OCI-LY3 (cell line): ENCODE results near the gene UNC93B1.

ENCODE experiments used
- H2AFZ ChIP-seq: fragments of 200-600, 300-600 bp; shearing (Covaris generic); 2 replicates; pipeline ENCODE4 v1.6.0; 2014; ENCODE audit warnings: antibody characterized with exemption, low read depth, low read length
- H3K27ac ChIP-seq: fragments of 200-600, 300-600 bp; sonication (generic); 2 replicates; pipeline ENCODE4 v1.5.1; 2014; ENCODE audit warnings: mild to moderate bottlenecking, low read length, moderate library complexity, mixed read lengths
- H3K27me3 ChIP-seq: fragments of 200-600, 300-600 bp; sonication (generic); 2 replicates; pipeline ENCODE4 v1.6.1; 2014; ENCODE audit warnings: low read depth, low read length, mixed read lengths
- H3K36me3 ChIP-seq: fragments of 200-600, 300-600 bp; sonication (generic); replicated peaks from 2 replicates; pipeline ENCODE3; 2014; ENCODE audit warnings: low read depth, low read length, mixed read lengths
- H3K4me1 ChIP-seq: fragments of 300-600, 200-600 bp; sonication (generic); 2 replicates; pipeline ENCODE4 v1.6.1; 2014; ENCODE audit warnings: low read length, mixed read lengths
- H3K4me2 ChIP-seq: fragments of 200-600, 300-600 bp; sonication (generic); 2 replicates; pipeline ENCODE4 v1.6.1; 2014; ENCODE audit warnings: low read length, mixed read lengths
- H3K4me3 ChIP-seq: fragments of 300-600, 200-600 bp; sonication (generic); 2 replicates; pipeline ENCODE4 v1.5.1; 2014; ENCODE audit warnings: antibody characterized with exemption, mild to moderate bottlenecking, low read length, moderate library complexity
- H3K79me2 ChIP-seq: fragments of 300-600, 200-600 bp; shearing (Covaris generic); 2 replicates; pipeline ENCODE4 v1.6.1; 2014; ENCODE audit warnings: mild to moderate bottlenecking, low read length, mixed read lengths
- H3K9ac ChIP-seq: fragments of 300-600, 200-600 bp; shearing (Covaris generic); 2 replicates; pipeline ENCODE4 v1.6.0; 2014; ENCODE audit warnings: mild to moderate bottlenecking, low read length, moderate library complexity
- H3K9me3 ChIP-seq: fragments of 200-600, 300-600 bp; shearing (Covaris generic); 2 replicates; pipeline ENCODE4 v1.6.1; 2014; ENCODE audit warnings: low read length, mixed read lengths; ENCODE audit not compliant: insufficient read depth
- H4K20me1 ChIP-seq: fragments of 200-600, 300-600 bp; sonication (generic); 2 replicates; pipeline ENCODE4 v1.6.1; 2016; ENCODE audit warnings: low read length, mixed read lengths; ENCODE audit not compliant: insufficient read depth
- CTCF ChIP-seq: fragments of 200-600, 300-600 bp; sonication (generic); IDR thresholded peaks from 2 replicates; pipeline ENCODE4 v1.5.1; 2014; ENCODE audit warnings: antibody characterized with exemption, low read length, low read depth
- EZH2phosphoT487 ChIP-seq: fragments of 200-600 bp; shearing (Covaris generic); IDR thresholded peaks from 2 replicates; pipeline ENCODE4 v1.6.1; 2018; ENCODE audit warnings: antibody characterized with exemption, mixed run types, low read depth

Gene UNC93B1

GRCh38 chr11:68006606-68007166 is 2.8 kb upstream of the UNC93B1 start:
- TF ChIP-seq EZH2phosphoT487 (no peak), CTCF (no peak)
- H4K20me1 ChIP-seq = no peaks in the 10 kb centered on the region
- H3K9me3 ChIP-seq = no peaks in the 10 kb centered on the region
- H3K27ac ChIP-seq = no peak overlapping the region
- H3K9ac ChIP-seq = no peak overlapping the region
- peaks cover 12% of the 10 kb centered on the region for H3K36me3 ChIP-seq
- peaks cover 60% of the 10 kb centered on the region for H3K4me1 ChIP-seq
- H3K79me2 ChIP-seq = peaks cover 27% of the 10 kb centered on the region
- H3K4me2 ChIP-seq = peak overlapping the region; percentile 9
- no peak overlapping the region for H3K4me3 ChIP-seq
- no peaks in the 10 kb centered on the region for H3K27me3 ChIP-seq
- no peak overlapping the region for H2AFZ ChIP-seq

GRCh38 chr11:68004551-68005335 is 846 bp upstream of the UNC93B1 start:
- no peaks in the 10 kb centered on the region for H3K27me3 ChIP-seq
- H3K36me3 ChIP-seq = peaks cover 24% of the 10 kb centered on the region
- H3K9ac ChIP-seq = peak overlapping the region; percentile 83; the same call in 1 of the 2 replicates
- H3K4me1 ChIP-seq = peaks cover 55% of the 10 kb centered on the region
- H3K9me3 ChIP-seq = no peaks in the 10 kb centered on the region
- peaks cover 3% of the 10 kb centered on the region; the same call in 1 of the 2 replicates for H4K20me1 ChIP-seq
- H3K27ac ChIP-seq = peak overlapping the region; percentile 91
- no peak for TF ChIP-seq EZH2phosphoT487
- no peak for TF ChIP-seq CTCF
- H3K79me2 ChIP-seq = peaks cover 42% of the 10 kb centered on the region
- H3K4me2 ChIP-seq = peak overlapping the region; percentile 88
- H2AFZ ChIP-seq = no peak overlapping the region
- peak overlapping the region; percentile 88 for H3K4me3 ChIP-seq

- peak overlapping the region; percentile 91 for H3K27ac ChIP-seq
- TF ChIP-seq CTCF (no peak), EZH2phosphoT487 (no peak)
- H3K36me3 ChIP-seq = peaks cover 40% of the 10 kb centered on the region
- peaks cover 9% of the 10 kb centered on the region for H4K20me1 ChIP-seq
- H3K9ac ChIP-seq = peak overlapping the region; percentile 83
- H3K27me3 ChIP-seq = no peaks in the 10 kb centered on the region
- peaks cover 39% of the 10 kb centered on the region for H3K4me1 ChIP-seq
- H3K9me3 ChIP-seq = no peaks in the 10 kb centered on the region
- H3K79me2 ChIP-seq = peaks cover 52% of the 10 kb centered on the region
- H3K4me2 ChIP-seq = peak overlapping the region; percentile 88
- H3K4me3 ChIP-seq = peak overlapping the region; percentile 88
- H2AFZ ChIP-seq = no peak overlapping the region
These were observed 705 bp downstream of the UNC93B1 start for GRCh38 chr11:68002938-68003845.

- Histone ChIP-seq H3K4me3 (peak overlapping the region; percentile 88), H3K27ac (peak overlapping the region; percentile 91)
These were observed 1.3 kb downstream of the UNC93B1 start for GRCh38 chr11:68002575-68002937.

More at GRCh38 chr11:68002575-68002937, 1.3 kb downstream of the UNC93B1 start:
- Histone ChIP-seq H3K4me1 (peaks cover 37% of the 10 kb centered on the region), H3K79me2 (peaks cover 55% of the 10 kb centered on the region), H3K9me3 (no peaks in the 10 kb centered on the region), H3K36me3 (peaks cover 46% of the 10 kb centered on the region), H4K20me1 (peaks cover 14% of the 10 kb centered on the region), H2AFZ (no peak overlapping the region), H3K9ac (peak overlapping the region; percentile 83), H3K27me3 (no peaks in the 10 kb centered on the region), H3K4me2 (peak overlapping the region; percentile 88)
- TF ChIP-seq CTCF (no peak), EZH2phosphoT487 (no peak)
